Hepatic stellate cell (primary cell): ENCODE results near the gene TTI1.

Source experiments
- DNase-seq: peaks from one replicate; pipeline ENCODE4 v3.0.0; 2011; ENCODE audit warnings: low spot score

TTI1 gene

GRCh38 chr20:37987602-37988290 is 45.5 kb downstream of the TTI1 start:
- no peak for DNase-seq

- no peak for DNase-seq
Observed at GRCh38 chr20:37986873-37987601, 46.2 kb downstream of the TTI1 start.

- no peak for DNase-seq
Observed at GRCh38 chr20:37986044-37986858, 47.0 kb downstream of the TTI1 start.

GRCh38 chr20:37984018-37984785 is 49.1 kb downstream of the TTI1 start:
- DNase-seq: no peak

GRCh38 chr20:37983286-37983685 is 50.0 kb downstream of the TTI1 start:
- no peak for DNase-seq

- DNase-seq: no peak
Observed at GRCh38 chr20:37981568-37981967, 51.7 kb downstream of the TTI1 start.

- DNase-seq: no peak
Observed at GRCh38 chr20:37980876-37981275, 52.4 kb downstream of the TTI1 start.

GRCh38 chr20:37980383-37980782 is 52.9 kb downstream of the TTI1 start:
- no peak for DNase-seq

- DNase-seq: no peak
Observed at GRCh38 chr20:37979021-37979985, 54.0 kb downstream of the TTI1 start.

- DNase-seq: no peak
Observed at GRCh38 chr20:37977786-37978185, 55.5 kb downstream of the TTI1 start.

GRCh38 chr20:37977338-37977737 is 55.9 kb downstream of the TTI1 start:
- DNase-seq: no peak

GRCh38 chr20:37976887-37977286 is 56.4 kb downstream of the TTI1 start:
- DNase-seq: no peak

- DNase-seq: no peak
Observed at GRCh38 chr20:37973059-37973910, 60.0 kb downstream of the TTI1 start.

GRCh38 chr20:37972256-37973058 is 60.8 kb downstream of the TTI1 start:
- no peak for DNase-seq

GRCh38 chr20:37971561-37972127 is 61.6 kb downstream of the TTI1 start:
- DNase-seq: no peak

GRCh38 chr20:37970856-37971245 is 62.4 kb downstream of the TTI1 start:
- DNase-seq: no peak

- DNase-seq: no peak
Observed at GRCh38 chr20:37969949-37970855, 63.1 kb downstream of the TTI1 start.
